H1 (cell line): ENCODE measurements around the gene CEP70. TPM values are rescaled to one million over a fixed set of nuclear protein-coding genes. Genes with fewer than 3 reads are reported as not detected.

Experiments used
- BRCA1 ChIP-seq: IDR thresholded peaks from 2 replicates; pipeline ENCODE4 v1.6.1; 2012; ENCODE audit warnings: low read depth, low read length, improper control_type of control experiment
- CBX5 ChIP-seq: fragments of 300-800, 300-1000 bp; sonication (generic); IDR thresholded peaks from 2 replicates; pipeline ENCODE4 v1.7.1; 2016; ENCODE audit warnings: antibody characterized with exemption, low read length, low read depth
- EZH2 ChIP-seq: fragments of 200-600 bp; sonication (generic); IDR thresholded peaks from 2 replicates; pipeline ENCODE4 v1.7.1; 2012; ENCODE audit warnings: low read depth, mild to moderate bottlenecking, moderate library complexity, low read length, inconsistent platforms; ENCODE audit not compliant: severe bottlenecking
- KDM5A ChIP-seq: fragments of 200-600 bp; IDR thresholded peaks from 2 replicates; pipeline ENCODE4 v1.7.1; 2012; ENCODE audit warnings: mild to moderate bottlenecking, low read length, inconsistent platforms, mixed read lengths
- NANOG ChIP-seq: IDR thresholded peaks from 2 replicates; pipeline ENCODE4 v1.6.1; 2011; ENCODE audit warnings: low read length, low read depth, mild to moderate bottlenecking, inconsistent platforms; ENCODE audit not compliant: insufficient read depth, poor library complexity, severe bottlenecking
- RBBP5 ChIP-seq: IDR thresholded peaks from 2 replicates; pipeline ENCODE4 v1.7.1; 2012; ENCODE audit warnings: low read depth, mild to moderate bottlenecking, inconsistent platforms, low read length, moderate library complexity, borderline replicate concordance
- RFX5 ChIP-seq: IDR thresholded peaks from 2 replicates; pipeline ENCODE4 v1.6.1; 2011; ENCODE audit warnings: low read depth, low read length, improper control_type of control experiment, borderline replicate concordance
- SAP30 ChIP-seq: fragments of 300-600 bp; sonication (generic); IDR thresholded peaks from 2 replicates; pipeline ENCODE4 v1.7.1; 2012; ENCODE audit warnings: low read length, moderate library complexity, mild to moderate bottlenecking, inconsistent platforms; ENCODE audit not compliant: insufficient read depth, insufficient replicate concordance
- TAF7 ChIP-seq: optimal IDR thresholded peaks from 2 replicates; pipeline ENCODE3; 2011; ENCODE audit warnings: low read depth, mild to moderate bottlenecking, inconsistent platforms, low read length, moderate library complexity, borderline replicate concordance
- polyA plus RNA-seq, 7 experiments: library from polyadenylated mRNA; depleted of rRNA in 3 of 7; stranded (reverse) in 5 of 7; unstranded in 2 of 7; fragments of >200 nt in 5 of 7; fragments of 200-250 nt in 2 of 7; gene quantifications; 1 replicate in 5 of 7; 2 replicates in 1 of 7; 4 replicates in 1 of 7; pipeline versions ENCODE4 v1.2.1 to v1.2.3, GENCODE V29; 2011 to 2013; ENCODE audit warnings: missing spikeins in 2 of 7, mixed read lengths in 2 of 7
- total RNA-seq: library from RNA; stranded (reverse); fragmentation: NEBNext Ultra II Directional; extraction: Animal tissue kit (Norgen Biotek cat#: 25700); gene quantifications from 2 replicates; pipeline ENCODE4 v1.2.1, GENCODE V29; 2021

The CEP70 gene
- total and polyA plus RNA-seq, 2 of the 8 experiments (the other 6 are each of a cell fraction or from before 2014, with no cell fraction given), result 3.9 to 26.2 TPM

DNA sequence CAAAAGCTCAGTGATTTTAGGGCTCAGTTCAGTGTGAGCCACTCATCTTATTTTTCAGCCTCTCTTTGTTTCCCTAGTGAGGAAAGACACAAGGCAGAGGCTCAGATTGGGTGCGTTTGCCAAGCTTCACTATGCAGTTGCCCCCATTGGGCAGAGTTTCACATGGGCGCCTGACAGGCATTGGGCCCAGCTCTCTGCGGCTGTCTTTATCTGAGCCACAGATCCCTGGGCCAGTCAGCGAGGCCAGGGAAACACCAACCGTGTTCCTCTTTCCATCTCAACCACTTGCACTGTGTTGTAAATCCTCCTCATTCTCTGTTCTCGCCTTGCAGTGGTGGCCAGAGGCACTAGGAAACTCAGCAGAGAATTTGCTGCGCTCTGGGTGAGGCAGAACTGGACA, 148.8 kb downstream of the CEP70 start (continued):
- no peak for TF ChIP-seq RBBP5
- no peak for TF ChIP-seq TAF7
- no peak for TF ChIP-seq SAP30
- no peak for TF ChIP-seq EZH2
- TF ChIP-seq CBX5, result no peak
- TF ChIP-seq BRCA1, result no peak
- TF ChIP-seq NANOG, result no peak
- TF ChIP-seq KDM5A, result no peak
- TF ChIP-seq RFX5, result no peak

Other genes with a start within 250 kb of the CEP70 start
- 15.6 and 16.2 TPM in 2 replicates for gene MRAS, start 245.7 kb downstream of the CEP70 start, total RNA-seq
- 10.6 and 15.1 TPM in 2 replicates for gene MRAS, start 245.7 kb downstream of the CEP70 start, polyA plus RNA-seq (2011; rRNA removed)
- 7.0 and 7.3 TPM in 2 replicates for gene ESYT3, start 159.6 kb downstream of the CEP70 start, total RNA-seq
- gene ESYT3, start 159.6 kb downstream of the CEP70 start, polyA plus RNA-seq (2011; rRNA removed), result 4.3 and 4.4 TPM in 2 replicates
- gene FAIM, start 14.5 kb upstream of the CEP70 start, total RNA-seq, result 6.8 and 7.1 TPM in 2 replicates
- 1.2 TPM in 2 replicates for gene FAIM, start 14.5 kb upstream of the CEP70 start, polyA plus RNA-seq (2011; rRNA removed)
- 33.0 and 35.2 TPM in 2 replicates for gene PIK3CB, start 240.7 kb upstream of the CEP70 start, total RNA-seq
- gene PIK3CB, start 240.7 kb upstream of the CEP70 start, polyA plus RNA-seq (2011; rRNA removed), result 7.1 and 8.3 TPM in 2 replicates